Measurements from ENCODE around the gene ANO7. TPM values are rescaled to one million over a fixed set of nuclear protein-coding genes. Genes with fewer than 3 reads are reported as not detected.

ANO7 gene
- total RNA-seq, 1 experiment from 2014 or later = 0.76 TPM

DNA sequence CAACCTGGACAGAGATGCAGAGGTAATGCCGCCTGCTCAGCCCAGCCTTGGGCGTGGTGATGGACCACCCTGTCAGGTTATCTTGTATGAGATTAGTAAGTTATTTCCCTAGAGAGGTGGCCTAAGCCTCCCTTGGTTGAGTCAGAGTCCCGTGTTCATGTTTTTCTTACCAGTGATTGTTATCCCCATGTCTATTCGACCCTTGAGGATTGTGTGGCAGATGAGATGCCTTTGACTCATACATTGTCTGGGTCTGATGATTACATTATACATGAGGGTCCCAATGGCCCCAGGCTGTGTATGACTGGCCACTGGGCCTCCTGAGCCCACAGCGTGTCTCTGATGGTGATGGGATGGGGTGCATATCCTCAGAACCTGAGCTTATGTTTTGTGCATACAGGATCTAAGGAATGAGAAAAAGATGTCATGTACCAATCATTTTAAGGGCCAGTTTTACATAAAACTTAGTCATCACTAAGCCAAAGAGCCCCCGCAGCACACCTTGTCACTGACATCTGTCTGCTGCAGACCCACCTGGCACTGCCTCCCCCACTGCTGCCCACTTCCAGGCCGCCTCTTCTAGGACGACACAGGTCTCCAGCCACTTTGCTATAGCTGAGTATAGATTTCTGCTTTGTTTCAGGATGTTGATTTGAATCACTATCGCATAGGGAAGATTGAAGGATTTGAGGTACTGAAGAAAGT is 30.5 kb upstream of the ANO7 start:
- peak; percentile 36 for DNase-seq (ENCODE audit: low read depth)

DNA sequence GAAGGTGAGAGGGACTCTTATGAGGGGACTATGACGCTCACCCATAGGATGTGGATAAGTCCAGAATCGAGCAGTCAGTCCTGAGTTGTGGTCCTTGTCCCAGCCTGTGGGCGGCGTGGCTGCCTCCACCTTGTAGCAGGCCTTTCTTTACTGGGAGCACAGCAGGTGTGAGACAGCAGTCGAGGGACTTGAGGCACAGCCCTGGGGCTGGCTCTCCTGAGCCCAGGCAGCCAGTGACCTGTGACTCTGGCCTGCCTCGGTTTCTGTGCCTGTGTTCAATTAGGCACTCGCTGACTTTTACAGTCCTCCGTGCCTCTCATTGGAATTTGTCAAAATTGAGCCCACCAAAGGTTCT is 30.0 kb upstream of the ANO7 start:
- DNase-seq (ENCODE audit: low read depth) = no peak

DNA sequence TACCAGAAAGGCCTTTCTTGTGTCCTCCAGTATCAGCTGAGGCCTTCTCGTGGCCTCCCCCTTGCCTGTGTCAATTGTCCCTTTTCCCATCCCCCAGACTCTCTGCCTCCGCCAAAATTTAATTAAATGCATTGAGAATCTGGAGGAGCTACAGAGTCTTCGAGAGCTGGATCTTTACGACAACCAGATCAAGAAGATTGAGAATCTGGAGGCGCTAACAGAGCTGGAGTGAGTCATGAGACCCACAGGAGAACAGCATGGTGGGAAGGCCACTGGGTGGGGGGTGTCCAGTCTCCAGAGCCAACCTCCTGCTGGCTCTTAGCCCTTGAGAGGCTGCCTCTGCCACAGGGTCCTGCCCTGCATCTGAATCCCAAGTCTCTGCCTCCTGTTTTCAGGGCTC is 29.4 kb upstream of the ANO7 start:
- DNase-seq (ENCODE audit: low read depth) = no peak

DNA sequence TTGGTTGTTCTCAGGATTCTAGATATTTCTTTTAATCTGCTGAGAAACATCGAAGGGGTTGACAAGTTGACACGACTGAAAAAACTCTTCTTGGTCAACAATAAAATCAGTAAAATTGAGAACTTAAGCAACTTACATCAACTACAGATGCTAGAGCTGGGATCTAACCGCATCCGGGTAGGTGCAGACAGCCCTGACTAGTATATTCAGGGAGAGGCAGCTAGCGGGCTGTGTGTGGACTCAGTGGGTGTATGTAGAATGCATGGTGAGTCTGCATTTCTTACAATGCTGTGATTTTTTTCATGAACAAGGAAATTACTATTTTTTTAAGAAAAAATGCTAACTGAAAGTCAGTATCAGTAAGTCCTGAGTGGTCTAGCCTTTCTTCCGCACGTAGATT is 28.2 kb upstream of the ANO7 start:
- no peak for DNase-seq (ENCODE audit: low read depth)

DNA sequence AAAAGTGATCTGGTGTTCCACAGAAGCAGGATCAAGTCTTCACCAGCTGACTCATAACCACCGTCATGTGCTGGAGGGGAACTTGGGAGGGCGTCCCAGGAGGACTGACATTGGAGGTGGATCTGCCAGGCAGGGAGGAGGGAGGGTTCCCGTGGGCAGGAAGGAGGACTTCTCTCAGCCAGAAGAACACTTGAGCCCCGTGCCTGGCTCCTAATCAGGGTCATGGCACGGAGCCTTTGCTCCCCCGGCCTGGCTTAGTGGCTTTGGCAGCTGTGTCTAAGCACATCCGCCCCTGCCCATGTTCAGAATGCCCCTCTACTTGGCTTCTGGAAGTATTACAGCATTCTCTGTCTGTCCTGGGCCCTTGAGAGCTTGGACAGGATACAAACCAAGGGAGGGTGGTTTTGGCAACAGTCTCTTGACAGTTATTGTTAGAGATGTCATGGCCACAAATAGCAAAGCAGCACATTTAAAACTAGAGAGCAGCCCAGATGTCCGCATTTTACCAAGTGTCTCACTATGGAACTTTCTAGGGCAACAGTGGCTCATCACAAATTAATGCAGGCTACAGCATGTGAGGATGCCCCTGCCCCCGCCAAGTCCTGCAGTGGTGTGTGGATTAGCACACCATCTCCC is 26.7 kb upstream of the ANO7 start:
- peak; percentile 80 for DNase-seq (ENCODE audit: low read depth)

DNA sequence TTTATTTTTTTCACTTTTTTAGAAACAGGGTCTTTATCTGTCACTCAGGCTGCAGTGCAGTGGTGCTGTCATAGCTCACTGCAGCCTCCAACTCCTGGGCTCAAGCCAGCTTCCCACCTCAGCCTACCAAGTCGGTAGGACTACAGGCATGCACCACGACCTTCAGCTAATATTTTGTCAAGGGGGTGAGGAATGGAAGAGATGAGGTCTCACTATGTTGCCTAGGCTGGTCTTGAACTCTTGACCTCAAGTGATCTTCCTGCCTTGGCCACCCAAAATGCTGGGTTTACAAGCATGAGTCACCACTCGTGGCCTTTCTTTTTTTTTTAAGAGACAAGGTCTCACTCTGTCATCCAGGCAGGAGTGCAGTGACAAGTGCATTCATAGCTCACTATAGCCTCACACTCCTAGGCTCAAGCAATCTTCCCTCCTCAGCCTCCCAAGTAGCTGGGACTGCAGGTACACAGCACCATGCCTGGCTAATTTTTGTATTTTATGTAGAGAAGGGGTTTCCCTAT is 24.8 kb upstream of the ANO7 start:
- peak; percentile 52 for DNase-seq (ENCODE audit: low read depth)

DNA sequence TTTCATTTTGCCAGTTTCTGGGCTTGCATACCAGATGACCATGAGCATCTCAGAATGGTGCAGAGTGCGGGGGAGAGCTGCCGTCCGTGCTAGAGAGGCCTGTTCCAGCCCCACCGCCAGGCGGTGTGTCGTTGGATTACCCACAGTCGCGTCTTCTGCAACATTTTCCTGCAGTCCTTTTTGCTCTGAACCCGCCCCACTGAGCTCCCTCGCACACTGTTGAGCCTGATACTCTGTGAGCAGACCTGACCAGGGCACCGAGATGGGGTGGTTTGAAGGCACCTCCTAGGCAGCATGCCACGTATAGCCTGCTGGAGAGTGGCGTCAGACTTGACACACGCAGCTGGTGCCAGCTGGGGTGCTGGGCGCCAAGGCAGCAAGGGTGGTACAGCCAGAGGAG is 20.1 kb upstream of the ANO7 start:
- no peak for DNase-seq (ENCODE audit: low read depth)

DNA sequence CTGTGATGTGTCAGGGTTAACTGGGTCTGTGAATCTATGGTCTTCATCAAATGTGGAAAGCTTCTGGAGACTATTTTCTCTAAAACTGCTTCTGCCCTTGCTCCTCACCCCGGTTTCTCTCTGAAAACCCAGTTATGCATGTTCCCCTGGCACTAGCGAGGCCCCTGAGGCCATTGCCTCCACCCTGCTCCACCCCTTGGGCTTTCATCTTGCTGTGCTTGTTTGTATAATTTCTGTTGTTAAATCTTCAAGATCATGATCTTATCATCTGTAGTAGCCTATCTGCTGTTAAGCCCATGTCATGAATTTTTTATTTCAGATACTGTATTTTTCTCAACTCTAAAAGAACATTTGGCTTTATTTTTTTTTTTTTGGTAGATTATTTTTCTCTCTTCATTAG is 14.9 kb upstream of the ANO7 start:
- no peak for DNase-seq (ENCODE audit: low read depth)

DNA sequence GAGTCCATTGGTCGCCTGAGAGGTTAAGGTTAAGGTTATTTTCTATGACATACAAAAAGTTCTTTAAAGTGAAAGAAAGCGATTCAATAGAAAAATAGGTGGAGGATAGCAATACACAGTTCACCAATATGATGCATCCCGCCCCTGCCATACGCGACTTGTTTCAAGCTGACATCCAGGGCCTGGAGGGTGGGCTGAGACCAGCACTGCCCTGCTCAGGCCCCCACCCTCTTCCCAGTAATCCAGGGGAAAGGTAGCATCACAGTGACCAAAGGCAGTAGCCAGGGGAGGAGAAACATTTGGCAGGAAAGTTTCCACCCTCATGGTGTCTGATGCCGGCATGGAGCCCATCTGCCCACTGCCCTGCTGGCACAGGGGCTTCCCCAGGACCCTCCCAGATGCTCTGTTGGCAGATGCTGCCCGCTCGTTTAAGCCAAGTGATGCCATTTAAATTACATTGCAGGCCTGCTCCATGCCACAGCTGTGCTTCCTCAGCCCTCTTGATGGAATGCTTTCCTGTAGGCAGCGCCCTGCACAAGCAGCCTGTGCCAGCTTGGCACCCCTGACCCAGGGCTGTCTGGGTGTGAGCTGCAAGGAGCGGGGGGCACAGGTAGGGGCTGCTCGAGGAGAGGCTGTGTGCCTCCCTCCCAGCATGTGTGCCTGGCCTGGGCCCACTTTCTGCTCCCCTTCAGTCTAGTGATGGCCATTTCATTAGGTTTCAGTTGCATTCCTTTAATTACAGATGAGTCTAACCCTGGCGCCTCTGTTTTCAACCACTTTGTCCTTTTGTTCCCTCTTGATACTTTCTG is 10.7 kb upstream of the ANO7 start:
- no peak for DNase-seq (ENCODE audit: low read depth)

DNA sequence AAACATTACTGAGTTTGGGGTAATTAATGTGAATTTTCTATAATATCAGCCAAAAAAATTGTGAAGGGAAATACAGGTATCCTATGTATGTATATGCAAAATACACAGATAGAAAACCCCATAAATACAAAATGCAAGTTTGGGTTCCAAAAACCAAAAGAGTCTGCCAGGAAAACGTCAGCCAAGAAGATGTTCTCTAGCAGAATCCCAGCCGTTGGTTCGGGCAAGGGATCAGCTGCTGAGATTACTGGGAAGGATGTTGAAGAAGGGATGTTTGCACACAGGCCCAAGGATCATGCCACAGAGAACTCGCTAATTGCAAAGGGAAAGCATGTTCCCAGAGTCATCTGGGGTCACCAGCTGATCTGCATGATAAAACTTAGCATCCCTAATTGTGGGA is 9.5 kb upstream of the ANO7 start:
- DNase-seq (ENCODE audit: low read depth) = no peak

DNA sequence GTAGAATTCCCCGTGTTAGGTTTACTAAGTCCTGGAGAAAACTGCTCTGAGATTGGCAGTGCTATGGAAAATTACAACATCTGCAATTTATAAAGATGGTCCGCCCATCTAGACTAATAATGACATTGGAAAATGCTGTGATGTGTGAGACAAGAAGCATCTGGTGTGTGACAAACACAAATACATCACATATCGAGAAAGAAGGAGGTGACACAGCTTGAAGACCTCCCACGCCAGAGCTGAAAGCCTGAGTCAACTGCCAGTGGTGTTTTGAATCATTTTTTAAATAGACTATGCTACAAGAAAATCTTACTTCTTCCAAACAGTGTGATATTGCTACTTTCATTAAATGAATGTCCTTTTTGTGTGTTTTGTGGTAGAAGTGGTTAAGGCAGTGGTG is 8.6 kb upstream of the ANO7 start:
- DNase-seq (ENCODE audit: low read depth) = no peak

DNA sequence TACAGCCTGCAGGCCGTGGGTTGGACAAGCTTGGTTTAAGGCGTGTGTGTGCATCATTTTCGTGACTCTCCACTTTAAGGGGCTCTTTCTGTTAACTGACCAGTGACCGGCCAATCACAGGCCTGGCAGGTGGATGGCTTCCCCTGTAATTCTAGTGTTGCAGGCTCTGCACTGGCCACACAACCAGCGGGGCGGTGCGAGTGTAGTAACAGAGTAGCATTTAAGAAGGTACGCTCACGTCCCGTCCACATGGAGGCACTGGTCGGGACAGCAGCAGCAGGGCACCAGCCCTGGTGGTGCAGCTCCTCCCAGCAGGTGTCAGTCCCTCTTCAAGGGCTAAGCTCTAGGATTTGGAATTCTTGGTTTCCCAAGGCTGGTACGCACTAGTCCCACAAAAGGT is 8.0 kb upstream of the ANO7 start:
- DNase-seq (ENCODE audit: low read depth) = no peak

DNA sequence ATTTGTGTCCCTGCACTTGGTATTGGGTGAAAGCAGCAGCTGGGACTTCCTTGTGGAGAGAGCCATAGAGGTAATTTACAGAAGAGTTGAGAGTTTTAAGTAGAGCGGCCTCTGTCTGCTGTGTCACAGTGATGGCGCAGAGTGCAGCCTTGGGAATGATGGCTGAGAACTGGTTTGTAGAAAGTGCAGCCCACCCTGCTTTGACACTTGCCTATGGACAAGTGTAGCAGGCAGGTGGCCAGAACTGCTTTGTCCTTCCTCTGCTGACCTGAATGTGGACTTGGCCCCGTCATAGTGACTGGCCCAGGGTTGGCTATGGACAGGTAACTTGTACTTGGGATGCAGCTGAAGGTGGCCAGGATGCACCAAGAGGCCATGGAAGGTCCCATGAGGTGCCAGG is 6.4 kb upstream of the ANO7 start:
- no peak for DNase-seq (ENCODE audit: low read depth)

DNA sequence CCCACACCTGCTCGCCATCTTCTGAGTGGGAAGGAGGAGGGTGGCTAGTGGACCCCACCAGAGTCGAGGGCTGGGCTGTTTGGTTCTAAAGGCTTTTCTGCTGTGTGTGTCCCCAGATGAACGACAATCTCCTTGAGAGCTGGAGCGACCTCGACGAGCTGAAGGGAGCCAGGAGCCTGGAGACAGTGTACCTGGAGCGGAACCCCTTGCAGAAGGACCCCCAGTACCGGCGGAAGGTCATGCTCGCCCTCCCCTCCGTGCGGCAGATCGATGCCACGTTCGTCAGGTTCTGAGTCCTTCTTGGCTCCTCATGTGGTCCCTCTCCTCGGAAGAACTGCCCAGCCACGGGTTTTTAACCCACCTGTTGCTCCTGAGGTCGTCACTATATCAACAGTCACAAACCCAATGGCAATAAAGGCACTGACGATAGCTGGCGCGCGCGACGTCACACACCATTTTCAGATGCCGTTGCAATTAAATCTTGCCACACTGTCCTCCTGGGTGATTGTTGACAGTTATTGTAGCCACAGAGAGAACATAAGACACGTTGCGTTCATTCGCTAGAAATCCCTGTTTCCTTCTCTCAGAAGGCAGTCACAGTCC is 5.8 kb upstream of the ANO7 start:
- no peak for DNase-seq (ENCODE audit: low read depth)

DNA sequence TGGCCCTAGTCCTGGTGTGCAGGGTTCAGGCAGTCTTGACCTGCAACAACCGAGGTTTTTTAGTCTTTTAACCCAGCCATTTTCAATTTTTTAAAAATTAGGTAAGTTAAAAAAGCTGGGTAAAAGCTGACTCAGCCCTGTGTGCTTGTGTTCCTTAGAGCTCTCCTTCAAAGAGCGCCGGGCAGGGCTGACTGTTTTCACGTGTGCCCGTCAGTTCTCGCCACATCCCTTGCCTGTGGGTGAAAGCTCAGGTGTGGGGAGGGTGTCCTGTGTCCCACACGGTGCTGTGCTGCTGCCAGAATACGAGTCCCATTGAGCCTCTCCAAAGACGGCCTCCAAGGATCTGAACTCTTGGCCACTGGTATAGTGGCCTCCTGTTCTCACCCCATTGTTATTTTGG is 5.3 kb upstream of the ANO7 start:
- DNase-seq (ENCODE audit: low read depth) = no peak

DNA sequence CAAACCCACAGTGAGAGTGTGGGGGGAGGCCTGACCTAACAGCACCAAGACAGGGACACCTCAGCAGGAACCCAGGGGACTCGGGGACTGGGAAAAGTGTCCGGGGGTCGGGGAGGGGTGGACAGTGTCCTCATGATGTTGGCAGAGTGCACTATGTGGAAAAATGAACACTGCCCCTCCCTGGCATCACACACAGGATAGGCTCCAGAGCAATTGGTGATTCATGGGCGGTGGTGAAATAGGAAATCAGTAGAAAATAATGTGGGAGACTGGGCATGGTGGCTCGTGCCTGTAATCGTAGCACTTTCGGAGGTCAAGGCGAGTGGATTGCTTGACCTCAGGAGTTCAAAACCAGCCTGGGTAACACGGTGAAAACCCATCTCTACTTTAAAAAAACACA is 3.6 kb upstream of the ANO7 start:
- DNase-seq (ENCODE audit: low read depth) = no peak

DNA sequence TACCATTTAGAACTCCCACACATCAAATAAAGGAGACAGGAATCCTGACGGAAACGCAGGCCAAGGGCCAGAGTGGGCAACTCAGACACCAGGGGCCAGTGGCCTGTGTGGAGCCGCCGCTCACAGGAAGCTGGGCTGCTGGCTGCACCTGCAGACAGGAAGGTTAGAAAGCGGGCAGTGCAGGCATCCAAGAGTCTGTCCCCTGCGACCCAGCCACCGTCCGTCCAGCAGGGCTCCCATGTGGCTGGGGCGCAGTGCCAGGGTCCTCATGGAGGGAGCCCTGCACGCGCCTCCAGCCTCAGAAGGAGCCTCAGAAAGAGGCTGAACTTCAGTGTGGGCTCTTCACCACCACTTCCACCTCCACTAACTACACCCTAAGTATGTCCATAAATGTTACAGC is 2.5 kb upstream of the ANO7 start:
- no peak for DNase-seq (ENCODE audit: low read depth)

DNA sequence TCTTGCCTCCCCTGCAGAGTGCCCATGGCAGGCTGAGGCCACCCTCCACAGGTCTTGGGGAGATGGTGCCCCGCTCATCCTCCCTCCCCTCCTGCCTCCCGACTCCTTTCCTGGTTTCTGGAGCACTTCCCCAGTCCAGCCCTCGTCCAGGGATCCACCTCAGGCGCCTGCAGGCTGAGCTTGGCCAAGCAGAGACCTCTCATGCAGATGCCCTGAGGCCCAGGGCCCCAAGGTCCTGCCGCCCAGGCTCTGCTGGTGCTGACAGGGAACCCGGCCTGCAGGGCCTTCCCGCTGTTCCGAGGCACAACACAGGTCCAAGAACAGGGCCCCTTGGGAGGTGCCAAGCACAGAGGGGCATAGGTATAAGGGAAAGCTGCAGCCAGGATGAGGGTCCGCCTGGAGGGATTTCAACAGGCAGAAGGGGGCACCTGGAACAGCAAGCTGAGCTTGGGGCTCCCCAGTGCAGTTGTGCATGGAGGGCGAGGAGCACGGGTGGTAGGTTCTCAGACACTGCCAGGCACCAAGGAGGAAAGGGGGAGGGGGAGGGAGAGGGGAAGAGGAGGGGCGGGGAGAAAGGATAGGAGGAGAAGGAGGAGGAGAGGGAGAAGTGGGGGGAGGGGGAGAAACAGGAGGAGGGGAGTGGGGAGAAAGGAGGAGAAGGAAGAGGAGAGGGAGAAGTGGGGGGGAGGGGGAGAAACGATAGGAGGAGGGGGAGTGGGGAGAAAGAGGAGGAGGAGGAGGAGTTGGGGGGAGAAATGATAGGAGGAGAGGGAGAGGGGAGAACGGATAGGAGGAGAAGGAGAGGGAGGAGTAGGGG is 1.2 kb upstream of the ANO7 start:
- no peak for DNase-seq (ENCODE audit: low read depth)

DNA sequence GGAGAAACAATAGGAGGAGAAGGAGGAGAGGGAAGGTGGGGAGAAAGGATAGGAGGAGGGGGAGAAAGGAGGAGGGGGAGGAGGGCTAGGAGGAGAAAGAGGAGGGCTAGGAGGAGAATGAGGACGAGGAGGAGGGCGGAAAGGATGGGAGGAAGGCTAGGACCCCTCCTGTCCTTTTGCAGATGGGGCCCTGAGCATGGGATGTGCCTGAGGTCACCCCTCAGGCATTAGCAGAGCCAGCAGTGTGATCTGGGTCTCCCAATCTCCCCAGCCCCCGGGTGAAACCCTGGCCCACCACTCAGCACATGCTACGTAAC is 601 bp upstream of the ANO7 start:
- no peak for DNase-seq (ENCODE audit: low read depth)

DNA sequence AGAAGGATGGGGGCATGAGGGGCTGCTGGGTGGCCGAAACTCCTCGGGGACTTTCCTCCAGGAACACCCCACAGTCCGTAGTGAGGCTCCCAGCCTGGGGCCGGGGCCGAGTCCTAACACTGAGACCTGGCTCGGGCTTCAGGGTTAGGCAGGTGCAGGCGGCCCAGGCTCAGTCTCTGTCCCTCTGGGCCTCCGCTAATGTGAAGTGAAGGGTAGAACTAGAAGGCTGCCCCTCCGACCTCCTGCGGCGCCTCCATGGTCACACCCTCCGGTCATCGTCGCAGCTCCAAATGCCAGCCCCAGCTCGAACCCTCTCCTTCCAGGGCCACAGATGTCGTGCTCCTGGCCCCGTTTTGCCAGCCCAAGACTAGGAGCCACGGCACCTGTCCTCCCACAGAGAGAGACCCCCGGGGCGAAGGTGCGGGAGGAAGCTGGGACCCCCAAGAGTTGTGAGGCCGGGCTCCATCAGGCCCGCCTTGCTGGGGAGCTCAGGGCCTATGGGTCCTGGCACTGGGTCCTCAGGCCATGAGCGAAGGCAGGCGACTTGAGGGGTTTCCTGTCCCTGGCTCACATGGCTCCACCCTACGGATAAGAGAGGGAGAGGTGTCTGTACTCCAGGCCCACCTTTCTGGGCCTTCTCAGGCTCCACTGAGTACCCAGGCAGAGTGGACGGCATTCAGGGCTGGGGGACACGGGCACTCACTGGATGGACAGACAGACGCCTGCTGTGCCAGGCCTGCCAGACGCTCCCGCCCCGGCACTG is 797 bp downstream of the ANO7 start:
- DNase-seq (ENCODE audit: low read depth) = no peak

DNA sequence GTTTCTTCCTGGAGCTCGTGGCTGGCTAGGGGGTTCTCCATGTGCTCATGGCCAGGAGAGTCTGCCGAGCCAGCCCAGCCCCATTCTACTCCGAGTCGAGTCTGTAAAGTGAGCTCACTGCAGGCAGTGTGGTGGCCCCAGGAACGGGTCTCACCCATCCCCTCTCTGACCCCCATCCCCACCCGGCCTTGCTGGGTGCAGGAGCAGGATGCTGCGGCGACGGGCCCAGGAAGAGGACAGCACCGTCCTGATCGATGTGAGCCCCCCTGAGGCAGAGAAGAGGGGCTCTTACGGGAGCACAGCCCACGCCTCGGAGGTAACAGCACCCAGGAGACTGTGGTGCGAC is 1.4 kb downstream of the ANO7 start:
- no peak for DNase-seq (ENCODE audit: low read depth)
